Naive thymus-derived CD4-positive, alpha-beta T cell (primary cell): Measurements from ENCODE around the gene CNN2. TPM values are rescaled to one million over a fixed set of nuclear protein-coding genes. Genes with fewer than 3 reads are reported as not detected.

Source experiments
- ATAC-seq: fragments of 150-1000 bp; cut with Tn5 transposase; 2 replicates; pipeline ENCODE4 v1.10.0; 2021; ENCODE audit warnings: mild to moderate bottlenecking, moderate library complexity
- CTCF ChIA-PET: fragments of 350-600 bp; sonication (Branson Sonifier 250); formaldehyde crosslinking; loops from one replicate; lab custom pipeline; 2021; ENCODE audit warnings: antibody characterized with exemption; lab: Charles Lee
- POLR2A ChIA-PET: fragments of 350-600 bp; sonication (Branson Sonifier 250); formaldehyde crosslinking; loops from one replicate; lab custom pipeline; 2021; ENCODE audit warnings: antibody characterized with exemption, inconsistent platforms; lab: Charles Lee
- DNase-seq, 9 donors: peaks; one replicate each; pipeline versions ENCODE4 v3.0.0 to v3.0.0-alpha.2; 2020 to 2022; ENCODE audit warnings: mixed read lengths in 1 of 9
- H3K27ac ChIP-seq: one replicate; pipeline ENCODE4 v1.7.0; 2013; ENCODE audit warnings: mild to moderate bottlenecking, low read depth, low read length, moderate library complexity
- H3K27me3 ChIP-seq, 2 donors: one replicate each; pipeline ENCODE4 v1.7.0; 2013; ENCODE audit warnings: low read length in 2 of 2, mild to moderate bottlenecking in 2 of 2, moderate library complexity in 2 of 2; ENCODE audit not compliant: control insufficient read depth in 2 of 2, insufficient read depth in 2 of 2
- H3K36me3 ChIP-seq, 3 experiments: 1 replicate in 2 of 3; 2 replicates in 1 of 3; pipeline ENCODE4 v1.7.0; 2013; ENCODE audit warnings: low read length in 3 of 3, mild to moderate bottlenecking in 3 of 3, moderate library complexity in 1 of 3; ENCODE audit not compliant: insufficient read depth in 3 of 3, control insufficient read depth in 2 of 3
- H3K4me1 ChIP-seq, 2 donors: one replicate each; pipeline ENCODE4 v1.7.0; 2013; ENCODE audit warnings: low read length in 2 of 2, mild to moderate bottlenecking in 2 of 2, moderate library complexity in 1 of 2; ENCODE audit not compliant: control insufficient read depth in 2 of 2, insufficient read depth in 2 of 2
- H3K4me3 ChIP-seq: 2 replicates; pipeline ENCODE4 v1.7.0; 2013; ENCODE audit warnings: mild to moderate bottlenecking, low read length
- H3K9me3 ChIP-seq, 3 experiments: 1 replicate in 2 of 3; 2 replicates in 1 of 3; pipeline ENCODE4 v1.7.0; 2013; ENCODE audit warnings: low read length in 3 of 3; ENCODE audit not compliant: control insufficient read depth in 2 of 3
- H3K27ac Mint-ChIP-seq, 9 donors: one replicate each; pipeline ENCODE4 v1.8.0; 2020 to 2022; ENCODE audit warnings: mixed read lengths in 9 of 9, mild to moderate bottlenecking in 8 of 9, moderate library complexity in 5 of 9, inconsistent platforms in 2 of 9
- H3K27me3 Mint-ChIP-seq, 5 donors: one replicate each; pipeline ENCODE4 v1.8.0; 2021 to 2022; ENCODE audit warnings: mixed read lengths in 5 of 5, mild to moderate bottlenecking in 1 of 5
- H3K36me3 Mint-ChIP-seq, 5 donors: one replicate each; pipeline ENCODE4 v1.8.0; 2020 to 2022; ENCODE audit warnings: mixed read lengths in 5 of 5, mild to moderate bottlenecking in 3 of 5, inconsistent platforms in 1 of 5
- H3K4me1 Mint-ChIP-seq, 7 donors: one replicate each; pipeline ENCODE4 v1.8.0; 2020 to 2022; ENCODE audit warnings: mixed read lengths in 7 of 7, mild to moderate bottlenecking in 3 of 7, inconsistent platforms in 1 of 7
- H3K4me3 Mint-ChIP-seq, 10 donors: one replicate each; pipeline ENCODE4 v1.8.0; 2020 to 2022; ENCODE audit warnings: mild to moderate bottlenecking in 10 of 10, mixed read lengths in 10 of 10, moderate library complexity in 6 of 10, inconsistent platforms in 2 of 10
- H3K9me3 Mint-ChIP-seq, 11 donors: one replicate each; pipeline ENCODE4 v1.8.0; 2020 to 2022; ENCODE audit warnings: mixed read lengths in 11 of 11, mild to moderate bottlenecking in 4 of 11, inconsistent platforms in 1 of 11, moderate library complexity in 1 of 11
- intact Hi-C, 2 donors: fragments of 100-400 bp; cut with micrococcal nuclease; formaldehyde crosslinking; loops; one replicate each; pipeline ENCODE4 v1.15.1; 2023
- polyA plus RNA-seq, 2 donors: library from polyadenylated mRNA; unstranded; fragments of 300-500 nt; fragmentation: Illumina TruSeq; gene quantifications; one replicate each; pipeline ENCODE4 v1.2.3, GENCODE V29; 2021
- total RNA-seq, 6 experiments: library from RNA in 5 of 6; stranded (reverse) in 5 of 6; gene quantifications; 1 replicate in 5 of 6; 2 replicates in 1 of 6; pipeline ENCODE4 v1.2.3 and lab custom pipeline; 2021 to 2026

The CNN2 gene
- total and polyA plus RNA-seq, 7 experiments from 2014 or later, result 234 to 704 (median 326) TPM

DNA sequence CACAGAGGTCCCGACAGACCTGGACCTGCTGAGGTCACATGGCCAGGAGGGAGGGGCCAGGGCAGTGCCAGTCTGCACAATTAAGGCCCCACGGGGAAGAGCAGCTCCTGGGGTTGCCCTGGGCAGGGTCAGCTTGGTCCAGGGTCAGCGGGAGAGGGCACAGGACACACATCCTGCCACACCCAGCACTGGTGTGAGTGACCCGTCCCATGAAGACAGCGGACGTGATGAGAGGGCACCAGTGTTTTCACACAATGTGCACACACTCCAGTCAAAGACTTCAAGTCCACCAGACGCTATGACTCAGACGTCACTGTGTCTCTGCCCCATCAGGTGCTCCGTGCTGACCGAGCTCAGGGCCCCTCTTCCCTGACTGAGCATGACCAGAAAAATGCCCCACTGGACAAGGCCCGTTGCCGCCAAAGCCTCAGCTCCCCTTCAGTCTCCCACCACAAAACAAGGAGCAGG lies 9.7 kb upstream of the CNN2 start:
- Histone ChIP-seq H3K9me3 (no peaks in the 10 kb centered on the region), H3K4me3 (no peak overlapping the region), H3K27ac (peak overlapping the region; percentile 11), H3K4me1 (peaks cover 26 to 41% of the 10 kb centered on the region in 2 donors), H3K27me3 (no peaks in the 10 kb centered on the region), H3K36me3 (peaks cover 0 to 43% (median 0%) of the 10 kb centered on the region in 3 experiments)
- Mint-ChIP-seq H3K4me3 (peak overlapping the region in 9 of 10 donors; percentile 13 to 97 (median 42)), H3K27ac (peak overlapping the region in 6 of 9 donors; percentile 15 to 76 (median 37)), H3K27me3 (peaks cover 0 to 5% (median 0%) of the 10 kb centered on the region in 5 donors), H3K4me1 (peaks cover 9 to 48% (median 27%) of the 10 kb centered on the region in 7 donors), H3K36me3 (peaks cover 0 to 6% (median 0%) of the 10 kb centered on the region in 5 donors), H3K9me3 (peaks cover 0 to 7% (median 0%) of the 10 kb centered on the region in 11 donors)
- POLR2A ChIA-PET, result interaction anchor here (0.8 to 18.2 kb wide), 5 partner anchors 9 to 78 kb away, joined by 3 to 495 read pairs (median 8); partner anchors contain the start of genes ABCA7 and CNN2
- DNase-seq (no peak), ATAC-seq (no peak)
- intact Hi-C loops, result no loop called here
- CTCF ChIA-PET, result no interaction called here

- Mint-ChIP-seq H3K4me3 (peak overlapping the region in 9 of 10 donors; percentile 13 to 97 (median 42)), H3K36me3 (peaks cover 0 to 6% (median 0%) of the 10 kb centered on the region in 5 donors), H3K27me3 (peaks cover 0 to 5% (median 0%) of the 10 kb centered on the region in 5 donors), H3K4me1 (peaks cover 9 to 50% (median 29%) of the 10 kb centered on the region in 7 donors), H3K9me3 (peaks cover 0 to 9% (median 0%) of the 10 kb centered on the region in 11 donors), H3K27ac (peak overlapping the region in 8 of 9 donors; percentile 15 to 78 (median 54))
- ChIA-PET POLR2A (interaction anchor here (0.8 to 18.2 kb wide), 6 partner anchors 8 to 79 kb away, joined by 3 to 495 read pairs (median 6); partner anchors contain the start of genes ABCA7 and CNN2), CTCF (no interaction called here)
- no peak for ATAC-seq
- no peak overlapping the region for H3K4me3 ChIP-seq
- no peaks in the 10 kb centered on the region for H3K9me3 ChIP-seq
- peaks cover 26 to 46% of the 10 kb centered on the region in 2 donors for H3K4me1 ChIP-seq
- no peaks in the 10 kb centered on the region for H3K27me3 ChIP-seq
- DNase-seq, result no peak
- peak overlapping the region; percentile 11 for H3K27ac ChIP-seq
- H3K36me3 ChIP-seq, result peaks cover 0 to 36% (median 0%) of the 10 kb centered on the region in 3 experiments
- intact Hi-C loops, result no loop called here
Observed at GRCh38 chr19:1017115-1017905, 9.1 kb upstream of the CNN2 start.

DNA sequence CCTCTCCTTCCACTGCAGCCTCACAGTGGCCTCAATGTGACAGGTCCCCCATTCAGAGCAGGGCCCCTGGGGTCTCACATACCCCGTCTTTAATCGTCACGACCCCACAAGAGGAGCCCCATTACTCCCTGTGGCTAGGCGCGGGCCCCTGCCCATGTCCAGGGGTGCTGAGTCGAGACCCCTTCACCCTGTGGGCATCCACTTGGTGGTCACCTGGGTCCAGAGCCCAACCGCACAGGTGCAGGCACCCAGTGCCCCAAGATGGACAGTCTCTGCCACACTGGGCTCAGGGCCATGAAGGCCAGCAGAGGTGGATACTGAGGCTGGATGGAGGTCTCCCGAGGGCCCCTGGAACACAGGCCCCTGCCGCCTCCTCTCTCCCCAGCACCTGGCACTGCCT lies 8.5 kb upstream of the CNN2 start:
- Mint-ChIP-seq H3K4me3 (peak overlapping the region in 4 of 10 donors; percentile 56 to 97 (median 90)), H3K27me3 (peaks cover 0 to 5% (median 0%) of the 10 kb centered on the region in 5 donors), H3K27ac (peak overlapping the region in 5 of 9 donors; percentile 9 to 76 (median 57)), H3K4me1 (peaks cover 9 to 50% (median 29%) of the 10 kb centered on the region in 7 donors), H3K36me3 (peaks cover 0 to 6% (median 0%) of the 10 kb centered on the region in 5 donors), H3K9me3 (peaks cover 0 to 9% (median 0%) of the 10 kb centered on the region in 11 donors)
- Histone ChIP-seq H3K27ac (peak overlapping the region; percentile 91), H3K36me3 (peaks cover 0 to 30% (median 0%) of the 10 kb centered on the region in 3 experiments), H3K9me3 (no peaks in the 10 kb centered on the region), H3K4me1 (peaks cover 26 to 46% of the 10 kb centered on the region in 2 donors), H3K27me3 (no peaks in the 10 kb centered on the region), H3K4me3 (no peak overlapping the region)
- CTCF ChIA-PET, result no interaction called here
- ATAC-seq (no peak), DNase-seq (no peak)
- POLR2A ChIA-PET, result interaction anchor here (0.9 to 18.2 kb wide), 3 partner anchors 10 to 62 kb away, joined by 3 to 495 read pairs (median 342); partner anchors contain the start of gene ABCA7
- intact Hi-C loops, result loop anchor here in 1 of 2 donors (1.0 kb wide), 1 partner anchor 14 kb away; no protein-coding TSS in a partner anchor

DNA sequence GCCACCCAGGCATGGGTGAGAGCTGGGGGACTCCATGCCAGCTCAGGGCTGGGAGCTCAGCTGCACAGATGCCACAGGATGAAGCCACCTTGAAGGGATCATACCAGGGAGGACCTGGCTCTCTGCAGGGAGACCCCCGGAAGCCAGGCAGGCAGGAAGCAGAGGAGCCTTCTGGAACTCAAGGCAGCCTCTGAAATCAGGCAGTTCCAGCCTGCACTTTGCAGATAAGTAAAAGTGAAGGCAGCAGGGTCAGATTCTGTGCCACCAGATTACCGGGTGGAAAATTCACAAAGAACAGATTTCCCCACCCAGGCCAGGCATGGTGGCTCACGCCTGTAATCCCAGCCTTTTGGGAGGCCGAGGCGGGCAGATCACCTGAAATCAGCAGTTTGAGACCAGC lies 8.0 kb upstream of the CNN2 start:
- H3K27me3 Mint-ChIP-seq, result peaks cover 0 to 5% (median 0%) of the 10 kb centered on the region in 5 donors
- H3K27me3 ChIP-seq, result no peaks in the 10 kb centered on the region
- peaks cover 0 to 9% (median 0%) of the 10 kb centered on the region in 11 donors for H3K9me3 Mint-ChIP-seq
- DNase-seq, result no peak
- peak overlapping the region; percentile 59 to 98 (median 90) for H3K4me3 Mint-ChIP-seq
- peaks cover 0 to 25% (median 0%) of the 10 kb centered on the region in 3 experiments for H3K36me3 ChIP-seq
- ChIA-PET CTCF (interaction anchor here (0.6 kb wide), 1 partner anchor 152 kb away, joined by 4 read pairs; no protein-coding TSS in a partner anchor), POLR2A (interaction anchor here (0.7 to 18.2 kb wide), 5 partner anchors 21 to 251 kb away, joined by 3 to 495 read pairs (median 7); partner anchors contain the start of genes ABCA7, CIRBP and SBNO2)
- peaks cover 9 to 50% (median 29%) of the 10 kb centered on the region in 7 donors for H3K4me1 Mint-ChIP-seq
- ATAC-seq, result no peak
- H3K36me3 Mint-ChIP-seq, result peaks cover 0 to 6% (median 0%) of the 10 kb centered on the region in 5 donors
- intact Hi-C loops, result loop anchor here in 1 of 2 donors (1.0 kb wide), 1 partner anchor 14 kb away; no protein-coding TSS in a partner anchor
- no peaks in the 10 kb centered on the region for H3K9me3 ChIP-seq
- H3K4me1 ChIP-seq, result peaks cover 26 to 46% of the 10 kb centered on the region in 2 donors
- peak overlapping the region in 7 of 9 donors; percentile 5 to 82 (median 55) for H3K27ac Mint-ChIP-seq
- H3K27ac ChIP-seq, result peak overlapping the region; percentile 91
- H3K4me3 ChIP-seq, result no peak overlapping the region

- ATAC-seq (no peak), DNase-seq (no peak)
- H3K27ac ChIP-seq, result peak overlapping the region; percentile 91
- peaks cover 0 to 19% (median 0%) of the 10 kb centered on the region in 3 experiments for H3K36me3 ChIP-seq
- peak overlapping the region; percentile 79 for H3K4me3 ChIP-seq
- ChIA-PET POLR2A (interaction anchor here (0.6 to 18.2 kb wide), 15 partner anchors 11 to 489 kb away, joined by 3 to 495 read pairs (median 3); partner anchors contain the start of genes ABCA7, ARHGAP45, CIRBP and FAM174C), CTCF (interaction anchor here (0.6 to 0.9 kb wide), 4 partner anchors 14 to 153 kb away, joined by 3 to 4 read pairs (median 4); no protein-coding TSS in a partner anchor)
- H3K4me1 ChIP-seq, result peaks cover 26 to 46% of the 10 kb centered on the region in 2 donors
- H3K36me3 Mint-ChIP-seq, result peaks cover 0 to 6% (median 0%) of the 10 kb centered on the region in 5 donors
- no peaks in the 10 kb centered on the region for H3K27me3 ChIP-seq
- intact Hi-C loops, result loop anchor here in 1 of 2 donors (1.0 kb wide), 1 partner anchor 15 kb away; no protein-coding TSS in a partner anchor
- peak overlapping the region; percentile 85 to 98 (median 90) for H3K4me3 Mint-ChIP-seq
- H3K27ac Mint-ChIP-seq, result peak overlapping the region; percentile 13 to 99 (median 55)
- H3K27me3 Mint-ChIP-seq, result peaks cover 0 to 7% (median 0%) of the 10 kb centered on the region in 5 donors
- peaks cover 0 to 9% (median 0%) of the 10 kb centered on the region in 11 donors for H3K9me3 Mint-ChIP-seq
- H3K9me3 ChIP-seq, result no peaks in the 10 kb centered on the region
- peaks cover 9 to 50% (median 31%) of the 10 kb centered on the region in 7 donors for H3K4me1 Mint-ChIP-seq
Observed at GRCh38 chr19:1018932-1019615, 7.3 kb upstream of the CNN2 start.
